ENCODE data around the gene RAP1GAP. TPM values are rescaled to one million over a fixed set of nuclear protein-coding genes. Genes with fewer than 3 reads are reported as not detected.
A peak's percentile ranks its signal among the peaks of the same experiment; 100 is the strongest.

RAP1GAP gene
- total RNA-seq, 2 experiments from 2014 or later, result 0.17 to 0.32 TPM

DNA sequence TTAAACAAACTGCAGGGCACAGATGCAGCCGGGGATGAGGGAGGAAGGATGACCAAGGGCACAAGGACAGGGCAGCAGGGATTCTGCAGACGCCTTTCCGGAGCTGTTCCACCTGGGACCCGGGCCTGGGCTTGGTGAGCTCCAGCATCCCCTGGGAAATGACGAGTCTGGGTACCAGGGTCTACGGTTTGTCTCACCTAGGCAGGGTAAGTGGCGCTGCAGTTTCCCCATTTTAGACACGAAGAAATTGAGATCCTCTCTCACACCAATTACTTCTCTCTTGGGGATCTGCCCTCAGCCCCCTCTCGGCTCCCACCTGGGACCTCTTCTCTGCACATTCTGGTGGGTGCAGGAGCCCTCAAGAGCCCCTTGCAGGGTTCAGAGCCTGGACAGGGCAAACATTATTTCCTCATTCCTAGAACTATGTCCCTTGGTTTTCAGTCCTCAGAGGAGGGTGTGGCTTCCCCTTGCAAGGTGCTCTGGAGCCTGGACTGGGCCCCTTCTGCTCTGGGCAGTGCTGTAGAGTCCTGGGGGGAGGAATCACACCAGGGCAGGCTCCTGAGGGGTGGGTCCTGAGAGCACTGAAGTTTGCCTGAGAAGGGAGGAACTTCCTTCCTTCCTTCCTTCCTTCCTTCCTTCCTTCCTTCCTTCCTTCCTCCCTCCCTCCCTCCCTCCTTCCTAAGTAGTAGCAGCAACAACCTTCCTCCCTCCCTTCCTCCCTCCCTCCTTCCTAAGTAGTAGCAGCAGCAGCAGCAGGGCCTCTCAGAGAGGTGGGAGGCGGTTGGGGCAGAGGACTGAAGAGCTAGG, 16.0 kb downstream of the RAP1GAP start:
- DNase-seq, result no peak
- Mint-ChIP-seq H3K9me3 (no peaks in the 10 kb centered on the region), H3K4me3 (no peak overlapping the region), H3K27me3 (peaks cover 23% of the 10 kb centered on the region), H3K36me3 (ENCODE audit: low read depth) (no peaks in the 10 kb centered on the region), H3K27ac (no peak overlapping the region), H3K4me1 (peaks cover 15% of the 10 kb centered on the region)
- ChIA-PET POLR2A (no interaction called here), CTCF (no interaction called here)

DNA sequence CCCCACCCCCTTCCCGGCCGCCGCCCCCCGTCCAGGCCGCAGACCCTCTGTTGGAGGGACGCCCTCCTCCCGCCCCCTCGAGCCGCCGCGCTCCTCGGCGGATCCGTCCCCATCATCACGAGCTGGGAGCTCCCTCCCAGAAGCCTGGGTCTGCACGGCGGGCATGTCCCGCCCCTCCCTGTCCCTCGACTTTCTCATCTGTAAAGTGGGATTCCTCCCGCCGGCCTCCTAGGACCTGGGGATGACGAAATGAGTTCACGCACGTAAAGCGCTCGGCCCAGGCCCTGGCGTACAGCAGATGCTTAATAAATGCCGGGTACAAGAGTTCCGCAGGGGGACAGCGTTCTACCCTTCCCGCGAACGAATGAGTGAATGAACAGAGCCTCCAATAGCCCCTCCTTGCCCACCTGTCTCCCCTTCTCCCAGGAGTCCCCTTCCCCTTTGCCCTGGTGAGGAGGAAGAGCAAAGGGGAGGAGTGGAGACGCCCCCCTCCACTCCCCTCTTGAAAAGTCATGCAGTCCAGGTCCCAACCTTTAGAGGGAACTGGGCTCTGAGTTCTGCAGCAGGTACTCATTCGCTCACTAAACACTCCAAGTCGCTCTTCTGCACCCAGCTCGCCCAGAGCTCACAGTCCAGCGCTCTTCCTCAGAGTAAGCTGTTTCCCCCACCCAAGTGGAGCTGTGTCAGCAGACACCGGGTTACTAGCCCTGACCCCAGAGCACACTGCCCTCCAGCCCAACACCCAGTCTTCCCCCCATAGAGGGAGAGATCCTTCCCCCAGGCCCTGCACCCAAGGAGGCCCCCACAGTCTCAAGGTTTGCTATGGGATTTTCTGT, 16.8 kb downstream of the RAP1GAP start:
- no peaks in the 10 kb centered on the region for H3K36me3 Mint-ChIP-seq (ENCODE audit: low read depth)
- ChIA-PET POLR2A (no interaction called here), CTCF (no interaction called here)
- no peaks in the 10 kb centered on the region for H3K9me3 Mint-ChIP-seq
- H3K27me3 Mint-ChIP-seq, result peaks cover 23% of the 10 kb centered on the region
- peak overlapping the region; percentile 31 for H3K4me3 Mint-ChIP-seq
- peaks cover 15% of the 10 kb centered on the region for H3K4me1 Mint-ChIP-seq
- no peak for DNase-seq
- H3K27ac Mint-ChIP-seq, result peak overlapping the region; percentile 69

DNA sequence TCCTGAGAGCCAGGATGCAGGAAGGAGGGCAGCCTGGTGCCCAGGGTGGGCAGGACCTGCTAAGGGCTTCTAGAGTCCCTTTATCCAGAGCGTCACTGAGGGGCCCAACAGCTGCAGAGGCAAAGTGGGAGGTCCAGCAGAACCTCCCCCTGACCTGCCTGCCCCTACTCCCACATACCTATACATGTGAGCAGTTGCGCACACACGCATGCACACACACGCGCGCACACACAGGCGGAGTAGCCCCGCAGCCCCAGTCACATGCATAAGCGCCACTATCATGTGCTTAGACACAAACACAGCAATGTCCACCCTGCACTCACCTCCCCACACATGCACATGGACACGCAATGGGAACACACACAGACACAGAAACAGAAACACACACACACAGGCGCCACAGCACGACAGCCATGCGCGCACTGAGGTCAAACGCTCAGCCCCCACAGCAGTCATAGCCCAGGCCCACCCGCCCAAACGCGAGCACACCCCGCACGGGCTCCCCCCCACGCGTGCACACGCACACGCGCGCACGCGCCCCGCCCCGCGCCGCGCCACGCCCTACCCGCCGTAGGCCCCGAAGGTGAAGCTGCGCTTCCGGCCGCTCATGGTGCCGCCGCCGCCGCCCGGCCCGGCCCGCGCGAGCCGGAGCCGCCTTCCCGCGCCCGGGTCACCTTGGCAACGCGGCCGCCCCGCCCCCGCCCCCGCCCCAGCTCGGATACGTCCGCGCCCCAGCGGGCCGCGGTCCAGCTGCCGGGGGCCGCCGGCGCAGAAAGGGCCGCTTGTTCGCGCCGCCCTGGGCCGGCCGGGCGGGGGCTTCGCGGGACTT, 17.7 kb downstream of the RAP1GAP start:
- POLR2A ChIA-PET, result no interaction called here
- Mint-ChIP-seq H3K27me3 (peaks cover 23% of the 10 kb centered on the region), H3K4me3 (peak overlapping the region; percentile 74), H3K4me1 (peaks cover 15% of the 10 kb centered on the region), H3K36me3 (ENCODE audit: low read depth) (no peaks in the 10 kb centered on the region), H3K9me3 (no peaks in the 10 kb centered on the region), H3K27ac (peak overlapping the region; percentile 1)
- CTCF ChIA-PET, result interaction anchor here (1.4 kb wide), 1 partner anchor 8 kb away, joined by 9 read pairs; no protein-coding TSS in a partner anchor
- DNase-seq, result peak; percentile 50

DNA sequence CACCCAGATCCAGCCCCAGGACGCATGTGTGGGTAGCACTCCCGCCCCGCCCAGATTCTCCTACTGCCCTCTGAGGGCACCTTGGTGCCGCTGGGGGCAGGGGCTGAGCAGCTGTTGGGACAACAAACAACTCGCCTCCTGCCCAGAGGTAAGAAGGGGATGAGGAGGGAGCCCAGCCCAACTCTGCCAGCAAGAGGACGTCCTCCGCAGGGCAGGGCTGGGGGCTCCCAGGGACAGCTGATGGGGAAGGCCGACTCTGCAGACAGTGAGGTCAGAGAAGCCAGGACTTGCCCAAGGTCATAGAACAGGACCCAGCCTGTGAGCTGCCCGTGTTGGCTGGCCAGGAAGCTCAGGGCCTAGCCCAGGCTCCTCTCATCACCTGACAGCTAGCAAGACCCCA, 18.8 kb downstream of the RAP1GAP start:
- H3K36me3 Mint-ChIP-seq (ENCODE audit: low read depth), result no peaks in the 10 kb centered on the region
- peak overlapping the region; percentile 16 for H3K4me3 Mint-ChIP-seq
- no peaks in the 10 kb centered on the region for H3K9me3 Mint-ChIP-seq
- H3K4me1 Mint-ChIP-seq, result peaks cover 15% of the 10 kb centered on the region
- CTCF ChIA-PET, result interaction anchor here (1.4 kb wide), 1 partner anchor 9 kb away, joined by 9 read pairs; no protein-coding TSS in a partner anchor
- H3K27me3 Mint-ChIP-seq, result peaks cover 23% of the 10 kb centered on the region
- DNase-seq, result no peak
- no peak overlapping the region for H3K27ac Mint-ChIP-seq
- POLR2A ChIA-PET, result no interaction called here

DNA sequence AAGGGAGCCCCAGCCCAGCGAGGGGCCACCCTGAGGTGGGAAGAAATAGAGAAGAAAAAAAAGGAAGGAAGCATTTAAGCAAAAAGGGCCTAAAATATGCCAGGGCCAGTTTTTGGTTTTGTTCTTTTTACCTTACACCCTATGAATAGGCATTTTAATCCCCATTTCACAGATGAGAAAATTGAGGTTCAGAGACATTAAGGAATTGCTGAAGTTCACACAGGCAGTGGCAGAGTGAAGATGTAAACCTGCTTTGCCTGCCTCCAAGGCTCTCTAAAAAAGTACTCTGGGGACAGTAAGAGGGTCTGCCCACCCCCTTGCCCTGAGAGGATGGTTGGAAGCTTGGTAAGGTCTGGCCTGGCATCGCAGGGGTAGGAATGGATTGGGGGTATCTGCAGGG, 19.8 kb downstream of the RAP1GAP start:
- DNase-seq, result no peak
- ChIA-PET POLR2A (no interaction called here), CTCF (no interaction called here)
- Mint-ChIP-seq H3K27me3 (peaks cover 23% of the 10 kb centered on the region), H3K4me3 (no peak overlapping the region), H3K4me1 (peaks cover 15% of the 10 kb centered on the region), H3K27ac (no peak overlapping the region), H3K9me3 (no peaks in the 10 kb centered on the region), H3K36me3 (ENCODE audit: low read depth) (no peaks in the 10 kb centered on the region)

DNA sequence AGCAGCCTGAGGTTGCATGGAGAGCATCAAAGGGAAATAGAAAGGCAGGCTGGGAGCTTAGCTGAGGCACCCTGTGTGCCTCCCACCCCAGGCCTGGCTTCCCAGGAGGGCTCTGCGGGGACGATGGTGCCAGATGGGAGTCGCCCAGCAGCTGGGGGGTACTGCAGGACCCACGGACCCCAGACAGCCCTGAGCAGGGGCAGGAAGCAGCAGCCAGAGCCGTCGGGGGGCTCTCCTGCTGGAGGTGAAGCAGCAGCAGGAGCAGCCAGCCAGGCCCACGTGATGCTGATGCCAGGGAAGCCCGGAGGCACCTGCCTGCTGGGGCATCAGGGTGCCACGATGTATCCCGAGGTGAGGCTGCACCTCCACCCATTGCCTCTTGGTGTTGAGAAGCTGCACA, 20.4 kb downstream of the RAP1GAP start:
- Mint-ChIP-seq H3K4me1 (peaks cover 15% of the 10 kb centered on the region), H3K36me3 (ENCODE audit: low read depth) (no peaks in the 10 kb centered on the region), H3K9me3 (no peaks in the 10 kb centered on the region), H3K27me3 (peaks cover 23% of the 10 kb centered on the region), H3K27ac (no peak overlapping the region), H3K4me3 (no peak overlapping the region)
- DNase-seq, result no peak
- POLR2A ChIA-PET, result no interaction called here
- CTCF ChIA-PET, result no interaction called here

DNA sequence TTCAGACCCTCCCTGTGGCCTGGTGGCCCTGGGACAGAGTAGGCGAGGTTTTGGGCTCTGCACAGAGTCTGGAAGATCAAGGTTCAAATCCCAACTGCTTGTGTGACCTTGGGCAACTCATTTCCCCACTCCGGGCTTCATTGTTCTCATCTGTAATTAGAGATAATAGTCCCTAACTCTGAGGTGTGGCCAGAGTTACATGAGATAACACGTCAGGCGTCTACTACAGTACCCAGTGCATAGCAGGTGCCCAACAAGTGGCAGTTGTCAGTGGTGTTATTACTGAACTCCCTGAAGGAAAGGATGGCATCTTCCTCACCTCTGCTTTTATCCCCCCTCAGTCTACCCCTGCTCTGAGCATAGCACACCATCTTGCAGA, 20.8 kb downstream of the RAP1GAP start:
- peaks cover 23% of the 10 kb centered on the region for H3K27me3 Mint-ChIP-seq
- ChIA-PET CTCF (no interaction called here), POLR2A (no interaction called here)
- H3K9me3 Mint-ChIP-seq, result no peaks in the 10 kb centered on the region
- no peaks in the 10 kb centered on the region for H3K36me3 Mint-ChIP-seq (ENCODE audit: low read depth)
- no peak overlapping the region for H3K27ac Mint-ChIP-seq
- no peak overlapping the region for H3K4me3 Mint-ChIP-seq
- peaks cover 15% of the 10 kb centered on the region for H3K4me1 Mint-ChIP-seq
- DNase-seq, result no peak

DNA sequence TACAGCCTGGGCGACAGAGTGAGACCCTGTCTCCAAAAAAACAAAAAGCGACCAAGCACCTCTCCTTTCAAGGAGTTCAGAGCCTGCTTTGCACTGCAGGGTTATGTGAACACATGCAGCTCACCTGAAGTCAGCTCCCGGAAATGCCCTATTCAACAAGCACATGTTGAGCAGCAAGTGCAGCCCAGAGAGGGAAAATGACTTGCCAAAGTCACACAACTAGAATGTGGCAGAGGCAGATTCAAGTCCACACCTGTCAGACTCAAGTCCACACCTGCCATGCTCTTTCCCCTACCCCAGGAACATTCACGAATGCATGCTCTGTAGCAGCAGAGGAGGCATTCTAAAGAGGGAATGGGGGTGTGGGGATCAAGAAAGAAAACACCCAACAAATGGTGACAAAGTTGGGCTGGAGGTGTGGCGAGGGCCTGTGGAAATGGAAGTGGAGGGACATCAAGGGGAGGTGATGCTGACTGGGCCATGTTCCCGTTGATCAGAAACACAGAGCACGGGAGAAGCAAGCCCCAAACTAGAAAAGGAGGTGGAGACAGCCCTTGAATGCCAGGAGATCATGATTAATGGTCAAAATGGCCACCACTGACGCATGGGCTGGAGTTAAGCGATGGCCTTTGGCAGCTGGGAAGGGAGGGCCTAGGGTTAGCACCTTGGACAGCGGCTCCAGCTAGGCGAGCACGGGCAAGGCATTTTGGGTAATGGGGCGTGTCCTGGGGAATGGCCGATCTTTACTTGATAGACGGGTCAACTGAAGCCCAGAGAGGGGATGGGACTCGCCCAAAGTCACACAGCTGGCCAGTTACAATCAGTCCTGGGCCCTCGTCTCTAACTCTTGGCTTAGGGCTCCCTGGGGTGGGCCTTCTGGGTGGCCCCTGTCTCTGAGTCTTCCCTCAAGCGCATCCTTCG, 21.5 kb downstream of the RAP1GAP start:
- peaks cover 19% of the 10 kb centered on the region for H3K27me3 Mint-ChIP-seq
- ChIA-PET POLR2A (no interaction called here), CTCF (interaction anchor here (0.7 to 0.9 kb wide), 2 partner anchors 8 to 11 kb away, joined by 3 to 4 read pairs; no protein-coding TSS in a partner anchor)
- no peak overlapping the region for H3K27ac Mint-ChIP-seq
- no peaks in the 10 kb centered on the region for H3K9me3 Mint-ChIP-seq
- H3K4me3 Mint-ChIP-seq, result no peak overlapping the region
- peaks cover 14% of the 10 kb centered on the region for H3K4me1 Mint-ChIP-seq
- H3K36me3 Mint-ChIP-seq (ENCODE audit: low read depth), result no peaks in the 10 kb centered on the region
- peak; percentile 59 for DNase-seq

DNA sequence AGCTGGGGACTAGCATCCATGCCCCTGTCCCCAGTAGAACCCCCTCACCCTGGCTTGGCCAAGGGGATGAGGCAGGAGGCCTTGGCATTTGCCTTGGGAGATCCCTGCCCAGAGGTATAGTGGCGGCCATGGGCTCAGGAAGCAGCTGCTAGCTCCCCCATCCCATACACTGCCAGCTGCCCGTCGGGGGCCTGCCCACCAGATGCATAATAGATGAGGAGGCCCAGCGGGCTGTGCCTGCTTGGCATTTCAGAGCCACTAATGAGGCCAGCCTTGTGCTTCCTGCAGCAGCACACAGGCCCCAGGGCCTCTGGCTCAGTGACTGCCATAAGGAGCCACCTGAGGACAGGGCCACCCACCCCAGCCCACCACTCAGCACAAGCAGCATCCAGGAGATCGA, 23.6 kb downstream of the RAP1GAP start:
- Mint-ChIP-seq H3K27ac (no peak overlapping the region), H3K9me3 (no peaks in the 10 kb centered on the region), H3K27me3 (peaks cover 2% of the 10 kb centered on the region), H3K36me3 (ENCODE audit: low read depth) (no peaks in the 10 kb centered on the region), H3K4me1 (no peaks in the 10 kb centered on the region), H3K4me3 (no peak overlapping the region)
- ChIA-PET POLR2A (no interaction called here), CTCF (no interaction called here)
- no peak for DNase-seq

DNA sequence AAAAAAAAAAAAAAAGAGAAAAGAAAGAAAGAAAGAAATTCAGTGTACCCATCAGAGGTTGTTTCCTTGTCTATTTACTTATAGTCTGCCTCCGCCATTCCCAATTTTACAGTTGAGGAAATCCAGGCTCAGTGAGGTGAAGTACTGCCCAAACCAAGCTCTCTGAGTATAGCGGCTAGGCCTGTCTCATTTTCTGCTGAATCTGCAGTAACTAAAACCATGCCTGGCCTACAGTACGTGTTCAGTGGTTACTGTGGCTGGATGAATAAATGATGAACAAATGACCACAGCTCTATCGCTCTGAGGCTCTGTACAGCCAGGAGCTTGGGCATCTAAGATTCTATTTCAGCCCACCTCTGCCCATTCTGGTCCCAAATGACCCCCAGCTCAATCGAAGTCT, 24.3 kb downstream of the RAP1GAP start:
- peaks cover 2% of the 10 kb centered on the region for H3K27me3 Mint-ChIP-seq
- no peak overlapping the region for H3K4me3 Mint-ChIP-seq
- H3K36me3 Mint-ChIP-seq (ENCODE audit: low read depth), result no peaks in the 10 kb centered on the region
- no peak for DNase-seq
- H3K9me3 Mint-ChIP-seq, result no peaks in the 10 kb centered on the region
- ChIA-PET POLR2A (no interaction called here), CTCF (no interaction called here)
- no peaks in the 10 kb centered on the region for H3K4me1 Mint-ChIP-seq
- H3K27ac Mint-ChIP-seq, result no peak overlapping the region

DNA sequence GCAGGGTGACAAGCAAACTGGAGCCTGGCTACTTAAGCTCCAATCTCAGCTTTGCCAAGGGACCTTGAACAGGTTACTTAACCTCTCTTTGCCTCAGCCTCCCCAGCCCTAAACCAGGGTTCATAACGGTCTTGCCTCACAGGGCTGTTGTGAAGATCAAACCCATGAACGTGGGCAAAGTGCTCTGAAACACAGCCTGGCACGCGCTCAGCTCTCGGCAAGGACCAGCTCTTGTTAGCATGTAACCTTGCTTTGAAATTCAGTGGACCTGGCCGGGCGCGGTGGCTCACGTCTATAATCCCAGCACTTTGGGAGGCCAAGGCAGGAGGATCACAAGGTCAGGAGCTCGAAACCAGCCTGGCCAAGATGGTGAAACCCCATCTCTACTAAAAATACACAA, 24.8 kb downstream of the RAP1GAP start:
- no peak overlapping the region for H3K27ac Mint-ChIP-seq
- POLR2A ChIA-PET, result interaction anchor here (0.6 kb wide), 1 partner anchor 270 kb away, joined by 3 read pairs; no protein-coding TSS in a partner anchor

DNA sequence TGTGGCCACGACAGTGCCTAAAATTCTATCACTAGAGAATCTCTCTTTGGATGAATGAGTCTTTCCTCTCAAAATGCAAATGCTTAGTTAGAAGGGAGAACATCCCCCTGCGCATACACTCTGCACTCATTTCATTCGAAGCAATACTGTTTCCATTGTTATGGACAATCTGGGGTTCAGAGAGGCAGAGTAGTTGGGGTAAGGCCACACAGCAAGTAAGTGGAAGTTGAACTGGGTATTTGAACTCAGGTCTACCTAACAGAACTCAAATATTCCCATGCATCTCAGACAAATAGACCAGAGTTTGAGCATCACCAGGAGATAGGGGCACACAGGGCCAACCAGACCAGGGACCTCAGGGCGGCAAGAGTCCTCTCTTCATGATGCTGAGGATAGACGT, 25.5 kb downstream of the RAP1GAP start:
- CTCF ChIA-PET, result no interaction called here
- POLR2A ChIA-PET, result interaction anchor here (0.6 kb wide), 1 partner anchor 269 kb away, joined by 3 read pairs; no protein-coding TSS in a partner anchor
- H3K27ac Mint-ChIP-seq, result no peak overlapping the region
- H3K4me3 Mint-ChIP-seq, result no peak overlapping the region
- peaks cover 2% of the 10 kb centered on the region for H3K27me3 Mint-ChIP-seq
- DNase-seq, result no peak
- H3K36me3 Mint-ChIP-seq (ENCODE audit: low read depth), result no peaks in the 10 kb centered on the region
- H3K4me1 Mint-ChIP-seq, result no peaks in the 10 kb centered on the region
- H3K9me3 Mint-ChIP-seq, result no peaks in the 10 kb centered on the region

More for the DNA sequence above, 24.8 kb downstream of the RAP1GAP start:
- peaks cover 2% of the 10 kb centered on the region for H3K27me3 Mint-ChIP-seq
- CTCF ChIA-PET, result no interaction called here
- H3K9me3 Mint-ChIP-seq, result no peaks in the 10 kb centered on the region
- H3K4me1 Mint-ChIP-seq, result no peaks in the 10 kb centered on the region
- H3K4me3 Mint-ChIP-seq, result no peak overlapping the region
- DNase-seq, result no peak
- no peaks in the 10 kb centered on the region for H3K36me3 Mint-ChIP-seq (ENCODE audit: low read depth)
